Ecto neural progenitor cell (in vitro differentiated cells): ENCODE measurements around the gene RAB1B.
"Not testable (repeated sequence)": the region's sequence is repeated elsewhere in the genome, so short reads cannot be mapped to it uniquely, and the experiment has no call there.

ENCODE experiments used
- DNase-seq: peaks from one replicate; pipeline ENCODE4 v3.0.0-alpha.2; 2018; ENCODE audit warnings: low spot score

The RAB1B gene

GRCh38 chr11:66309475-66309874 is 41.0 kb downstream of the RAB1B start:
- DNase-seq: no peak

GRCh38 chr11:66310324-66310723 is 41.9 kb downstream of the RAB1B start:
- no peak for DNase-seq

GRCh38 chr11:66310803-66311440 is 42.5 kb downstream of the RAB1B start:
- peak; percentile 43 for DNase-seq

- no peak for DNase-seq
These were observed 43.1 kb downstream of the RAB1B start for GRCh38 chr11:66311470-66311964.

GRCh38 chr11:66311965-66312548 is 43.6 kb downstream of the RAB1B start:
- peak; percentile 92 for DNase-seq

- DNase-seq: peak; percentile 100
These were observed 44.3 kb downstream of the RAB1B start for GRCh38 chr11:66312549-66313320.

- no peak for DNase-seq
These were observed 45.1 kb downstream of the RAB1B start for GRCh38 chr11:66313321-66314185.

GRCh38 chr11:66314186-66314501 is 45.7 kb downstream of the RAB1B start:
- no peak for DNase-seq

GRCh38 chr11:66314561-66315497 is 46.4 kb downstream of the RAB1B start:
- DNase-seq: no peak

GRCh38 chr11:66315498-66315885 is 47.1 kb downstream of the RAB1B start:
- no peak for DNase-seq

- DNase-seq: no peak
These were observed 47.7 kb downstream of the RAB1B start for GRCh38 chr11:66315921-66316811.

GRCh38 chr11:66316849-66317251 is 48.4 kb downstream of the RAB1B start, which contains the start of gene CD248:
CD248 (minus strand) TSS chr11:66317044; CDS start chr11:66317027, 17 bp downstream.
- no peak for DNase-seq

- DNase-seq: no peak
These were observed 48.9 kb downstream of the RAB1B start for GRCh38 chr11:66317322-66317722.

- no peak for DNase-seq
These were observed 49.5 kb downstream of the RAB1B start for GRCh38 chr11:66317723-66318599.

- DNase-seq: no peak
These were observed 50.1 kb downstream of the RAB1B start for GRCh38 chr11:66318600-66318970.

- DNase-seq: not testable (repeated sequence)
These were observed 51.9 kb downstream of the RAB1B start for GRCh38 chr11:66320289-66320688.

- not testable (repeated sequence) for DNase-seq
These were observed 52.3 kb downstream of the RAB1B start for GRCh38 chr11:66320748-66321147.

- DNase-seq: no peak
These were observed 53.2 kb downstream of the RAB1B start for GRCh38 chr11:66321606-66322005.
